Measurements from ENCODE around the gene ABCC6.
"Not testable (repeated sequence)": the region's sequence is repeated elsewhere in the genome, so short reads cannot be mapped to it uniquely, and the experiment has no call there.

ABCC6 gene

DNA sequence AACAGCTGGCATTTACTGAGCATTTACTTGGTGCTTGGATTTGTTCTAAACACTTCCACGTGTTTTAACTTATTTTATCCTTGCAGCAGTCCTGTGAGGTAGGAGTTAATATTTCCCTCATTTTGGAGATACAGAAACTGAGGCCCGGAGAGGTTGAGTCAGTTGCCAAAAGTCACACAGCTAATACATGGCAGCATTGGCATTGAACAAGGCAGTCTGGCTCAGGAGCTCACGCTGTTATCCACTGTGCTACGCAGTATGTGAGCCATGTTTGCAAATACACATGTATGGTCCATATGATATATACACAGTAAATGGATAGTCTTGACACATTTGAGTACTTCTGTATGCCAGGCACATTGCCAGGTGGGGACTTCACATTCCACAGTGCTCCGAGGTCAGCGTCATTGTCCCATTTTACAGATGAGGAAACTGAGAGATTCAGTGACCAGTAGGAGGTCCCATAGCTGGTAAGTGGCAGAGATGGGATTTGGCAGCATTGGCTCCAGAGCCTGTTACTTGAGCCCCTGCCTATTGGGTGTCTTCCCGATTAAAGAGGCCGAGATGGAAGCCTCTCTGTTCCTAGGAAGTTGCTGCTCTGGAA, 110.7 kb downstream of the ABCC6 start:
- DNase-seq = no peak

GRCh38 chr16:16111639-16112038, 111.7 kb downstream of the ABCC6 start:
- no peak for DNase-seq

DNA sequence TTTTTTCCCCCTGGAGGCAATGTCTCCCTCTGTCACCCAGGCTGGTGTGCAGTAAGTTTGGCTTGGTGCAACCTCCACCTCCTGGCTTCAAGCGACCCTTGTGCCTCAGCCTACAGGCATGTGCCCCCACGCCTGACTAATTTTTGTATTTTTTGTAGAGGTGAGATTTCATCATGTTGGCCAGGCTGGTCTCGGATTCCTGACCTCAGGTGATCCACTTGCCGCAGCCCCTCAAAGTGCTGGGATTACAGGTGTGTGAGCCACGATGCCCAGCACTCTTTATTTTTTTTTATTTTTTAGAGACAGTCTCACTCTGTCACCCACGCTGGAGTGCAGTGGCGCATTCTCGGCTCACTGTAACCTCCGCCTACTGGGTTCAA, 113.2 kb downstream of the ABCC6 start:
- no peak for DNase-seq

DNA sequence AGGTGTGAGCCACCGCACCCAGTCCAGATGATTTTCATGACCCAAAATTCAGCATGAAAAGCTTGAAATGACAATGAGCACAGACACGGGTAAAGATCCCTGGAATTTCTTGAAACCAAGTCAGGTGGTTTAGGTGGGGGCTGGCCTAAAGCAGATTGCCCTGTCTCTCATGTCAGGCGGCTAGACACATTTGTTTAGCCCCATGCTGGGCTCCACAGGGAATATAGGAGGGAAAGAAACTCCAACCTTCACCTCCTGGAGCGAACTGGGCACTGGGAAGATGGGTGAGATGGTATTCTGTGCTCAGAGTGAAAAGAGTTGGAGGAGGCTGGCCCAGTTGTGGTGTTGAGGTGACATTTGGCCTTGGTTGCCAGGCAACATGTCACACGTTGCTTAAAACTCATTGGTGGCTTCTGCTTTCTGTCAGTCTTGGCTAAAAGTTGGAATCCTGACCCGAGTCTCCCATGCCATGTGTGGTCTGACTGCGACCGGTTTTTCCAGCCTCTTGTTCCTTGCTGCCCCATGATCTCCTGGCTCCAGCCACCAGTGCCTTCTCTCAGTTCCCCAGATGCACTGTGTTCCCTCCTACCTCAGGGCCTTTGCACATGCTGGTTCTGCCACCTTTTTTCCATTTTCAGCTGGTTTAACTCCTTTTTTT, 113.7 kb downstream of the ABCC6 start:
- no peak for DNase-seq

GRCh38 chr16:16108759-16109158, 114.5 kb downstream of the ABCC6 start:
- DNase-seq = no peak

- DNase-seq = no peak
Observed at GRCh38 chr16:16107839-16108238, 115.5 kb downstream of the ABCC6 start.

GRCh38 chr16:16106466-16106865, 116.8 kb downstream of the ABCC6 start:
- no peak for DNase-seq

DNA sequence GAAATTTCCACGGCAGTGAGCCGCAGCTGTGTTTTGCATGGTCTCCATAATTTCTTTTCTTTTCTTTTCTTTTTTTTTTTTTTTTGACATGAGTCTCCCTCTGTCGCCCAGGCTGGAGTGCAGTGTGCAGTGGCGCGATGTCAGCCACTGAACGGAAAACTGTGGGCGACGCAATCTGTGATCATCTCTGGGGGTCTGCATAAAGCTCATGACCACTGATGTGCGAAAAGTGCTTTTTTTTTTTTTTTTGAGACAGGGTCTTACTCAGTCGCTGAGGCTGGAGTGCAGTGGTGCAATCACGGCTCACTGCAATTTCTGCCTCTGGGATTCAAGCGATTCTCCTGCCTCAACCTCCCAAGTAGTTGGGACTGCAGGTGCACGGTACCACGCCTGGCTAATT, 117.6 kb downstream of the ABCC6 start:
- DNase-seq = no peak

- not testable (repeated sequence) for DNase-seq
Observed at GRCh38 chr16:16104804-16105141, 118.5 kb downstream of the ABCC6 start.

GRCh38 chr16:16104132-16104803, 119.0 kb downstream of the ABCC6 start:
- not testable (repeated sequence) for DNase-seq

DNA sequence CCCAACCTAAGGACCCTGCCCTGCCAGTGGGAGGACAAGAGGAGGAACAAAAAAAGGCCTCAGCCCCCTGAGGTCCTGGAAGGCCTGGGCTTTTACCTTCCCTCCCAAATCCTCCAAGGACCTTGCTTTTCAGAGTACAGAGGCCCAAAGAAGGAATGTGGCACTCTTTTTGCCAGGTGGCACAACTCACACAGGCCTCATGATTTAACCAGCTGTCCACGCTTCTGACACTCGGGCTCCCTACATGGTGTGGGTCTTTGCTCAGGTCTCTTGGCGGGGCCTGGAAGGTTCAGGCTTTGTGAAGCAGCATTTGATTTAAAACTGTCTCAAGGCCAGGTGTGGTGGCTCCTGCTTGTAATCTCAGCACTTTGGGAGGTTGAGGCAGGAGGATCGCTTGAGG, 120.6 kb downstream of the ABCC6 start:
- no peak for DNase-seq

- no peak for DNase-seq
Observed at GRCh38 chr16:16101585-16101984, 121.7 kb downstream of the ABCC6 start.

DNA sequence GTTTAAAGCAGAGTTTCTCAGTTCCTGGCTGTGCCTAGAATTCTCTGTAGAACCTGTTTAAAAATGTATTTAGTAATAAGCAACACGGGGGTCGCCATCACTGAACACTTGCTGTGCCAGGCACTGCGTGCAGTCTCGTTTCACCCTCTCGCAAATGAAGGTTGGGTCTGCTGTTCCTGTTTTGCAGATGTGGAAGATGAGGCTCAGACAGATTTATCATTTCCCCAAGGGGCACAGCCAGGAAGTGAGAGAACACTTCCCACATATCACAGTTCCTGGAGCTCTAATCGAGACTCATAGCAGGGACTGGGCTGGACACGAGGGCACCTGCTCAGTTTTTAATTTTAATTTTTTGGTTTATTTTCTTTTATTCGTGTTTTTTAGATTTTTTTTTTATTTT, 122.7 kb downstream of the ABCC6 start:
- DNase-seq = no peak

DNA sequence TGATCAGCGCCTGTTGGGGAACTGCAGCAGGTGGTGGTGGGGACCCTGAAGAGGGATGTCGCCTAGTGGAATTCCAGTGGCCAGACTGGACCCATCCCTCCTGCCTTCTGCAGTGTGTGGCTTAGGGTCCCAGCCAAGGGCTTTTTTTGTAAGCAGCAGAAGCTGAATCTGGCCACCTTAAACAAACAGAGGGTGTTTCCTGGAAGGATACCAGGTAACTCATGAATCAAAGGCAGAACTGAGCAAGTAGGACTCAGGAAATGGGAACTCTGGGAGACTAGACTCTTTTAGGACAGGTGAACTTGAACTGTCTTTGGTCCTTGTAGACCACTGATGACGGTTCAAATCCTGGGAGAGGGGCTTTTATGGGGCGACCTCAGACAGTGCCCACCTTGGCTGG, 124.0 kb downstream of the ABCC6 start:
- DNase-seq = no peak

Data from hypothalamus (tissue), 51 donors.